GM18526 (cell line): ENCODE data around the gene PLCG1.

ENCODE experiments used
- POLR2A ChIP-seq: IDR thresholded peaks from 3 replicates; pipeline ENCODE4 v1.6.1; 2011; ENCODE audit not compliant: insufficient read length; ENCODE audit errors: extremely low read depth

The PLCG1 gene

DNA sequence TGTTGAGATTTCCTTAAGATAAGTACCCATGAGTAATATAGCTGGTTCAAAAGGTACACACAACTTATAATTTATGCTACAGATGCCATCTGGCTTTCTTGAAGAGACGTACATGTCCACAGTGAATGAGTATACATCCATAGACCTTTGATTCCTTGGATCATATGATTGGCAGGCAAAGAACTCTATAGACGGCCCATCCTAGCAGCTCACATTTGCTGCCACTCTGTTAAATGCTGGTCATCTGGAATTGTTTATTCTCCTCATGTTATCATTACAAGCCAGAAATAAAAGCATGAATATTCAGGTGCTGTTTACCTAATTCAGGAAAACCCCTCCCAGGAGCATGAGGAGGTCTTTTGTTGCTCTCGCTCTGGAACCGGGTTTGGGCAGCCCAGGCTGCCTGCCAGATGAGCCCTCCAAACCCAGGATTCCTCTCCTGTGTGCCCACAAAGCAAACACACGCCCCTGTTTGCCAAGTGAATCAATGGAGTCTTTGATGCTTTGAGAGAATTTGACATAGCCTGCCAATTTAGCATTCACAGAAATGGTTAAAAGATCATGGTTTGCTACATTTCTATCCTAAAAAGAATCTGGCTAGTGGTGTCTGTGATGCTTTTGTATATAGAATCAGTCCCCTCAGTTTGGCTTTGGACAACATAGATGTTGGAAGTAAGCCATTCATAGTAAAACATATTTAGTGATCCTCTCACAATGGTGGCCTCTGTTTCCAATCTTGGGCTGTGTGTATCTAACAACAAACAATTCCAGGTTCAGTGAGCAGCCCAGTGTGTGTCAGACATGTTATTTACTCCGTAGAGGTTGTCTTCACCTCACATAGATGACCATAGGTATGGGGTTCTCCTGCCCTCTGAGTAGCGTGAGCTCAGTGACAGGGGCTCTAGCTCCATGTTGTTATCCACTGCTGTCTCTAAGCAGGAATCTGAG is 17.5 kb upstream of the PLCG1 start:
- no peak for TF ChIP-seq POLR2A

DNA sequence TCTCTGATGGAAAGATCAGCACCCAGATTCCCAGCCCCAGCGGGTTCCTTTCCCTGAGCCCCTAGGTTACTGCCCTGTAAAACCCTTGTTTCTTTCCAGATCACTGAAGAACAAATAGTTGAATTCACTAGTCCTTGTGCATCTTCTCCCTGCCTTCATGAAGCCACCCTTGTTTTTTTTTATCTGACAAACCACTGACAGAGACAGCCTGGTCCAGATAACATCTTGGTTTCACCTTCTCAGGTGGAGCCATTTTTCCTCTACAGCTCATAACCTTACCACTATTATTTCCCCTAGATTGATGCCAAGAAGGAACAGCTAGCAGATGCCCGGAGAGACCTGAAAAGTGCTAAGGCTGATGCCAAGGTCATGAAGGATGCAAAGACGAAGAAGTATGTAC is 15.9 kb upstream of the PLCG1 start:
- no peak for TF ChIP-seq POLR2A

DNA sequence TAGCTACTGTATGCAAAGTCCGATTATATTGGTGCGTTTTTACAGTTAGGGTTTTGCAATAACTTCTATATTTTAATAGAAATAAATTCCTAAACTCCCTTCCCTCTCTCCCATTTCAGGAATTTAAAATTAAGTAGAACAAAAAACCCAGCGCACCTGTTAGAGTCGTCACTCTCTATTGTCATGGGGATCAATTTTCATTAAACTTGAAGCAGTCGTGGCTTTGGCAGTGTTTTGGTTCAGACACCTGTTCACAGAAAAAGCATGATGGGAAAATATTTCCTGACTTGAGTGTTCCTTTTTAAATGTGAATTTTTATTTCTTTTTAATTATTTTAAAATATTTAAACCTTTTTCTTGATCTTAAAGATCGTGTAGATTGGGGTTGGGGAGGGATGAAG is 13.7 kb upstream of the PLCG1 start:
- no peak for TF ChIP-seq POLR2A

DNA sequence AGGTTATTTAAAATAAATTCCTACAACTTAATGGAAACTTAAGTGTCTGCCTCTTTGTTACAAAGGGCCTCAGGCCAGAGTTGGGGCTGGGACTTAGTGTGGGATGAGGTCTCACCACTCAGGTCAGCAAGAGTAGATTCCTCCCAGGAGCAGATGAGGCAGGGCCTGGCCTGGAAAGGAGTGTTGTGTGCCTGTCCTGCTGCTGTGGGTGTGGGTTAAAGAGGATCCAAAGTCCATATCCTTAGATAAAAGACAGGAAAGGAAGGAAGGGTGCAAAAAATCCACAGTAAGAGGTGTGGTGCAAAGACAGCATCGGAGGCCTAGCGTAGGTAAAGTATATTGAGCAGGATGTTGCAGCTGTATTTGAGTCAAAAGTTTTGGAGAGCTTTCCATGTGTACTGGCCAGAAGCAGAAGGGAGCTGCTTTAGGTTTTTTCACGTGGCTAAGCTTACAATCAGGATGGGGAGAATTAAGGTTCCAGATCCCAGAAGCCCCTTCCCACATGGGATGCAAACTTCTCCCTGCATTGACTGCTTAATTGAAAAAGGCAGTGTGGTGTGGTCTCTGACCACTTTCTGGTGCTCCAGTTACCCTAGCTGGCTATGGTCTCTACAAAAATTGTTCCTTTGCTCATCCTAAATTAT is 12.8 kb upstream of the PLCG1 start:
- no peak for TF ChIP-seq POLR2A

DNA sequence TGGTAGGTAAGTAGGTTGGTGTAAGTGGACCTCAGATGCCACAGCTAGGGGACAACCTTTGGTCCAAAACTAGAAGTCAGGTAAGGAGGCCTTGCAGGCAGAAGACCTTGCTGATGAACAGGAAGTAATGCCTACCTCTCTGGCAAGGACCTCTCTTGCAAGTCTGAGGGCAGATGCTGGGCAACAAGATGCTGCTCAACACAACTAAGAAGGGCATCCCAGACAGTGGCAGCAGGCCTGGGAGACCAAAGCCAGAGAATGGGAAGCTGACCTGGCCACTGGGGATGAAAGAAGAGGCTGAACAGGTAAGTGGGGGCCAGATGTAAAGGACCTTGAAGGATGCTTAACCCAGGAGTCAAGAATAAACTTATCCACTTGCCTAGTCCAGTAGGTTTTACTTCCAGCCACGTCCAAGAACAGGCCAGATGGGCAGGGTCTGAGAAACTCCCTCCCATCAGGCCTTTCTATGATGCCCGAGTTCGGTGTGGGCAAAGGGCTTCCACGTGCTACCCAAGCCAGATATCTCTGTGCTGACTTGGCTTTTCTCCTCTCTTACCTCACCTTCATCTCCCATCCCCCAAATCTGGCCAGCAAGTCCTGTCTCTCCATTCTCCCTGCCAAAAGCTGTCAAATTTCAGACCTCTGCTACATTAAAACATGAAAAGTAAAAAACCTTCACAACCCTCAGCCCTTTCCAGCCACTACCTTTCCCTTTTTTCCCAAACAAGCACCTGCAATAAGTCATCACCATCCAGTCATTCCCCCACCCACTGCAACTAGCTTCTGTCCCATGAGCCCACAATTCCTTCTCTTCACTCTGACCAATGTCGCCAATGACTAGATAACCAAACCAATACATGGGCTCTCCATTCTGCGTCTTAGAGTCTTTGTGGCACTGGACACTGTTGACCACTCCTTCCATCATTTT is 11.5 kb upstream of the PLCG1 start:
- no peak for TF ChIP-seq POLR2A

DNA sequence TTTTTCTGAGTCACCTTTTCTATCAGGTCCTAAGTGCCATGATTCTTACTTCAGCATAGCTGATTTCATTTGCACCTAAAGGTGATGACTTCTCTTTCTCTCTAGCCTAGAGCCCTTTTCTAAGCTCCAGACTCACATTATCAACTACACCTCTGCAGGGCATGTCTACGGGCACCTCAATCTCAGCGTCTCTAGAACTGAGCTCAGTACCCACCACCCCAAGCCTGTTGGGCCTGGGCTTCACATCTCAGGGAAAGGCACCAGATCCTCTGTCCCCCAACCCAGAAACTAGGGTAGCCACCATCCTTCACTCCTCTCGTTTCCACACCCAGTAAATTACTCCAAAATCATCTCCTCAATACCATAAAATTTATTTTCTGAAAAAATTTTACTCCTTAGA is 10.6 kb upstream of the PLCG1 start:
- no peak for TF ChIP-seq POLR2A

DNA sequence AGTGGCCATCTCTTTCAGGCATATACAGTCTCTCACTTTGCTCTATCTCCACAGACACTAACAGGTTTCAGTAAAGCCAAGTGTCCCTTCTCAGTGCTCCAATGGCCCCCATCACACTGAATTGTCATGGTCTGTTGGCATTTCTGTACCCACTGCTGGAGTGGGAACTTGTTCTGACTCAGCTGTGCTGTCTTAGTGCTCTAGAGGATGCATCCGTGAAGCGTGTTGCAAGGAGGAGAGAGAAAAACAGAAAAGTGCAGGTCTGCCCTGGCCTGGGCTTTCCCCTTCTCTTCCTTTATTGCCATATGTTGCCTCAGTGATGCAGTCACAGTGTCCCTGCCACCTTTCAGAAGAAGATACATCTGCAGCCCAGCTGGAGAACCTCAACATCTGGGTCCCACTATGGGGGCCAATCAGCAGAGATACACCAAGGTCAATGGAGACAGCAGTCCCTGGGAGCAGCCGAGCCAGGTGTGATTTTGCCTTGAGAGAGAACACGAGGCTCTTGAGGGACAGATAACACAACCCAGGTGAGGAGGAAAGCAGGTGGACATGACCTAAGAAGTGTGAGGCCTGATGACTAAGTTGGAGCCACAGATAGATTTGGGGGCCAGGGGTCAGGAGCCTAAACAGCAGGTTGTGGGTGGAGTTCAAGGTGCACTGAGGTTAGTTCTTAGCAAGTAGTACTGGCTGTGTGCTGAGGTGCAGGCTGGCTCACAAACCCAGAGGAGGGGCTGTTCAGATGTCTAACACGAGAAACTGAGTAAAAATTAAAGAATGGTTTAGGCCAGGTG is 5.6 kb upstream of the PLCG1 start:
- TF ChIP-seq POLR2A: no peak

DNA sequence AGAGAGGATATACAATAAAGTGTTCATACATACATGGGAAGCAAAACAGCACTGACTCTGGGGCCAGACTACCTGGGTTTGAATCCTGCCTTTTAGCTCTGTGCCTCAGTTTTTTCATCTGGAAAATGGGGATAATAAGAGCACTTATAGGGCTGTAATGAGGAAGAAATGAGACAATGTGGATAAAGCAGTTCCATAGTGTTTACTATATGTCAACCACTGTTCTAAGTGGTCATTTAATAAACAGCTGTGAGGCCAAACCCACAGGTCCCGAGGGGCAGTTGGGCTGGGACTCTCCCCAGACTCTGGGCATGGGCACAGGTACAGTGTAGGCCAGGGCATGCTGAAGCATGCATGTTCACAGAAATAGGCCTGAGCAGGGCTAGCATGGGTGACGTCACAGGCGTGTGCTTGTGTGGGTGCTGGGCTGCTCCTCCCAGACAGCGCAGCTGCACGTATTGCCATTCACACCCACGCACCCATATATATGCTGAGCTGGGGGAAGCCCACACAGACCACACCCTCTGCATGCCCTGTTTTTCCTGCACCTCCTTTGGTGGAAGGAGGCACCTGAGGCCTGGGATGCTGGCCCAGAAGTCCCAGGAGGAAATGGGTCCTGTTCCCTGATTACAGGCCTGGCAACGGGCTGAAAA is 3.5 kb upstream of the PLCG1 start:
- no peak for TF ChIP-seq POLR2A

DNA sequence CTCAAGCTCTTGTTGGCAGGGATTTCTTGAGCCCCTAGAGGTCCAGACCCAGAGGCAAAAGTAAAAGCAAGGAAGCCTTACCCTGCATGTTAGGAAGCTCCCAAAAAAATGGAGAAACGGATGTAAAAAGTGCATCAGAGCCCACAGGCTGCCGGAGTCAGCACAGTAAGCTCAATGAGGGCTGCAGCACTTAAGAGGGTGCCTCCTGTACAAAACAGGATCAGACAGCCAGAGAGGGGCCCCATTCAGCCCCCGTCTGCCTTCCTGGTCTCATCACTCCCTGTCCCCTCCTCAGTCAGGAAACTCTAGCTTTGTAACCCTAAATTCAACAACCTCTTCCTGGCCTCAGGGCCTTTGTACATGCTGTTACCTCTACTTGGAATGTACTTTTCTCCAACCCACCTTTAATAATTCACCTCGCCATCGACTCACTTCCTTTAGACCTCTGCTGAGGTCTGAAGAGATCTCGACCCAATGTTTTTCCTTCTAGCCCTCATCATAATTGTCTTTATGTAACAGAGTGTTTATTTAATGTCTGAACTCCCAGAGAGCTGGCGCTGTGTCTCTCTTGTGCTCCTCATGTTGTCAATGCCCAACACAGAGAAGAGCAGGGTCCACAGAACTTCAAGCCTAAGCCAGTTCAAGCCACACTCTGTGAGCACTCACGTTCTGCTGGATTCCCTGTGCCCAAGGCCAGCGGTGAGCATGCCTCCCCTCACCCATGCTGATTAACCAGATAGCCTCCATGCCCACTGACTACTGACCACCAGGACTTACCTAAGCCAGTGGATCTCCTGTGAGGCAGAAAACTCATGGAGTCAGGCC is 2.8 kb upstream of the PLCG1 start:
- no peak for TF ChIP-seq POLR2A

DNA sequence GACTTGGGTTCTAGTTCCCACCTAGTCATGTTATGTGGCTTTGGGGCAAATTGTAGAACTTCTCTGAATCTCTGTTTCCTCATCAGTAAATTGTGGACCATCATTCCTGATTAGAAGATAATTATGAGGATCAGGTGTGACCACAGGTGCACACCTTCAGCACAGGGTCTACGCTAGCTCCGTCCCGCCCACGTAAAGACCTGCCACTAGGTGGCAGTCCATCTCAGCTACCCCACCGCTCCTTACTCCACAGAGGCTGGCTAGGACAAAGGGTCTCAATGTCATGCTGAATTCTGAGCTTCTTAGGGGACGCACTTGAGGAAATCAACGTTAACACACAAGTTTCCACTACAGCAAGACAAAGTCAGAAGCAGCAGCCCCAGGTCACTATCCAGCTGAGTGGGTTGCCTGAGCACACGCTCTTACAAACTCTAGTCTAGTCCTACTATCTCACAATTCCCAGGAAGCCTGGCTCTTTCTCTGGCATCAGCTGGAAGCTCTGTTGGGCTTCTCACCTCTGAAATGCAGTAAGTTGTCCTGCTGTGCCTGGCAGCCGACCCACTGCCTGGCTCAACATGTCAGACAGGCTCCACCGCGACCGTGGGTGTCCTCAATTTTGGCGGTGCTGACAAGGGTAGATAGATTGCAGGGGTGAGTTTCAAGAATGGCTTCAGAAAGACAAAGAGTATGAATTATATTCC is 2.0 kb upstream of the PLCG1 start:
- no peak for TF ChIP-seq POLR2A

DNA sequence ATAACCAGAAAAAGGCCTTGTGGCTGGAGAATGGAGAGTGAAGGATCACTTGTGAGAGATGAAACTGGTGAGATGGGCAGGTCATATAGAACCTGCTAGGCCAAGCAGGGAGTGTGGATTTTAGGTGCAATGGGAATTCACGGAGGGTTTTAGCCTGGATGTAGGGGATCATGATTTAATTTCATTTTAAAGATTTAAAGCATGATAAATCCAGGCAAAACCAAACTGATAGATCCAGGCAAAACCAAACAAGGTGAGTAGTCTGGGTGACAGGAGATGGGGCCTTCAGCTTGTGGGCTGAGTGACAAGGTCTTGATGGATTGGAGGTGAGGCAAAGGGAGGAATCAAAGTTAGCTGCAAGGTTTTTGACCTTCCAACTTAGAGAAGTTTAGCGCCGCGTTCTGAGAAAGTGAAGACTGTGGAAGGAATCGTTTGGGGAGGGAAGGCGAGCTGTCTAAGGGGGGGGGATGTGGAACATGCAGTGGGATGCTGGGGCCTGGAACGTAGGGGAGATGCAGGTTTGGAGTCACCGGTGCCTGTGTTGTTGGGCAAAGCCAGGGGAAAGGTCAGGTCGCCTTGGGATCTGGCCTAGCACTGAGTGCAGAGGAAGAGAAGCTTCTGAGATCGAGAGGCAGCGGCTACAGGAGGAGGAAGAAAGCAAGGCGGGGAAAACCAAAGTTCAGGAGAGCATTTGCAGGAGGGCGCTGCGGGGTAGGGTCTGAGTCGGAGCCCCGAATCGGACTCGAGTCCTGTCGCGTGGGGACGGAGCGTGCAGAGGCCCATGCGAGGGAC is 1.3 kb upstream of the PLCG1 start:
- no peak for TF ChIP-seq POLR2A
